Neural cell (in vitro differentiated cells): ENCODE measurements around the gene PASD1. TPM values are rescaled to one million over a fixed set of nuclear protein-coding genes. Genes with fewer than 3 reads are reported as not detected.

Experiments used
- H2AFZ ChIP-seq: fragments of 200-600, 300-800 bp; sonication (generic), shearing (Covaris generic); 2 replicates; pipeline ENCODE4 v1.6.0; 2014; ENCODE audit warnings: low read depth, mild to moderate bottlenecking, antibody characterized with exemption, low read length, moderate library complexity
- H3F3A ChIP-seq: fragments of 200-600 bp; shearing (Covaris generic); 2 replicates; pipeline ENCODE4 v1.6.1; 2016; ENCODE audit warnings: mild to moderate bottlenecking, moderate library complexity, mixed read lengths, antibody characterized with exemption, low read length; ENCODE audit not compliant: insufficient read depth, poor library complexity, severe bottlenecking
- H3K27ac ChIP-seq: fragments of 200-600, 300-800 bp; sonication (generic), shearing (Covaris generic); 2 replicates; pipeline ENCODE4 v1.5.1; 2014; ENCODE audit warnings: mild to moderate bottlenecking, low read length, moderate library complexity
- H3K27me3 ChIP-seq: fragments of 300-800, 200-600 bp; sonication (generic), shearing (Covaris generic); 2 replicates; pipeline ENCODE4 v1.6.0; 2014; ENCODE audit warnings: mild to moderate bottlenecking, low read depth, low read length, moderate library complexity; ENCODE audit not compliant: insufficient read depth
- H3K36me3 ChIP-seq: fragments of 300-800, 200-600 bp; sonication (generic), shearing (Covaris generic); 2 replicates; pipeline ENCODE4 v1.5.1; 2014; ENCODE audit warnings: mild to moderate bottlenecking, antibody characterized with exemption, low read length, moderate library complexity; ENCODE audit not compliant: insufficient read depth
- H3K4me2 ChIP-seq: fragments of 300-800, 200-600 bp; sonication (generic), shearing (Covaris generic); 2 replicates; pipeline ENCODE4 v1.6.0; 2014; ENCODE audit warnings: mild to moderate bottlenecking, low read length
- H3K4me3 ChIP-seq: fragments of 300-800, 200-600 bp; sonication (generic), shearing (Covaris generic); 2 replicates; pipeline ENCODE4 v1.5.1; 2014; ENCODE audit warnings: mild to moderate bottlenecking, low read length, moderate library complexity
- H3K79me2 ChIP-seq: fragments of 200-600 bp; shearing (Covaris generic); replicated peaks from 2 replicates; pipeline ENCODE4 v1.6.0; 2014; ENCODE audit warnings: mild to moderate bottlenecking, low read length, moderate library complexity; ENCODE audit not compliant: insufficient read depth
- H3K9ac ChIP-seq: fragments of 300-800, 200-600 bp; sonication (generic), shearing (Covaris generic); 2 replicates; pipeline ENCODE4 v1.6.1; 2016; ENCODE audit warnings: mild to moderate bottlenecking, low read length, mixed read lengths
- H3K9me2 ChIP-seq: fragments of 200-600 bp; shearing (Covaris generic); 2 replicates; pipeline ENCODE4 v1.6.1; 2016; ENCODE audit warnings: mild to moderate bottlenecking, low read length, mixed read lengths; ENCODE audit not compliant: insufficient read depth
- H3K9me3 ChIP-seq: fragments of 200-600, 300-800 bp; sonication (generic), shearing (Covaris generic); 2 replicates; pipeline ENCODE4 v1.6.1; 2016; ENCODE audit warnings: mild to moderate bottlenecking, mixed run types, low read length, moderate library complexity, mixed read lengths
- H4K20me1 ChIP-seq: fragments of 200-600 bp; shearing (Covaris generic); 2 replicates; pipeline ENCODE4 v1.6.1; 2016; ENCODE audit warnings: mild to moderate bottlenecking, mixed run types; ENCODE audit not compliant: insufficient read depth
- CTCF ChIP-seq: fragments of 450-650 bp; IDR thresholded peaks from 2 replicates; pipeline ENCODE4 v1.5.1; 2014; ENCODE audit warnings: antibody characterized with exemption, mild to moderate bottlenecking, moderate library complexity; ENCODE audit not compliant: poor library complexity, severe bottlenecking
- EP300 ChIP-seq: fragments of 450-650 bp; conservative IDR thresholded peaks from 2 replicates; pipeline ENCODE4 v1.6.1; 2014; ENCODE audit warnings: antibody characterized with exemption, mild to moderate bottlenecking, moderate library complexity; ENCODE audit not compliant: poor library complexity, severe bottlenecking
- EZH2 ChIP-seq: fragments of 200-600, 300-800 bp; shearing (Covaris generic), sonication (generic); IDR thresholded peaks from 2 replicates; pipeline ENCODE4 v1.6.1; 2014; ENCODE audit warnings: antibody characterized with exemption, low read length, borderline replicate concordance, mild to moderate bottlenecking; ENCODE audit not compliant: insufficient read depth, poor library complexity, severe bottlenecking
- MXI1 ChIP-seq: fragments of 450-650 bp; conservative IDR thresholded peaks from 2 replicates; pipeline ENCODE4 v1.6.1; 2014; ENCODE audit warnings: antibody characterized with exemption, mild to moderate bottlenecking; ENCODE audit not compliant: poor library complexity, severe bottlenecking
- POLR2AphosphoS5 ChIP-seq: IDR thresholded peaks from 2 replicates; pipeline ENCODE4 v1.6.1; 2012
- RAD21 ChIP-seq: fragments of 450-650 bp; conservative IDR thresholded peaks from 2 replicates; pipeline ENCODE4 v1.6.1; 2014; ENCODE audit warnings: antibody characterized with exemption, mild to moderate bottlenecking, moderate library complexity
- REST ChIP-seq: IDR thresholded peaks from 2 replicates; pipeline ENCODE4 v1.6.1; 2012; ENCODE audit warnings: borderline replicate concordance
- SMC3 ChIP-seq: fragments of 450-650 bp; conservative IDR thresholded peaks from 2 replicates; pipeline ENCODE4 v1.6.1; 2014; ENCODE audit warnings: antibody characterized with exemption, mild to moderate bottlenecking, moderate library complexity; ENCODE audit not compliant: poor library complexity
- TAF1 ChIP-seq: IDR thresholded peaks from 2 replicates; pipeline ENCODE4 v1.6.1; 2012; ENCODE audit warnings: low read depth
- polyA plus RNA-seq: library from polyadenylated mRNA; depleted of rRNA; stranded (reverse); fragments of >200 nt; gene quantifications from 2 replicates; pipeline ENCODE4 v1.2.3, GENCODE V29; 2014

PASD1 gene
- polyA plus RNA-seq, 1 donor from 2014 or later, result not detected

DNA sequence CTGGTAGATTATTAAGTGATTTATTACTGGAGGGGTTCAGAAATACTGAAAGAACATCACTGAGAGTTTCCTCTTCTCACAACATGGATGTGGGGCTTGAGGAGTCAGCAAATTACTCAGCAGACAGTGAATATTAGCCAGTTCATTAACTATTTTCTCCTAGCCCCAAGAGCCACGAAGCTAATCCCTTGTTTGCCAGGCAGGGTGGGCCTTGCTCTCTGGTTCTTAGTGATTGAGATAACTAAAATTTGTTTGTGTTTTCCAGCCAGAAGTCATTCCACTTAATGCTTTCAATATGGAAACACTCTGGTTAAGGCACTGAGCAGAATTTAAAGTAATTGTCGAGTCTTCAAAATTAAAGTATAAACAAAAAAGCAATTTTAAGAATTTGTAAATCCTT is 40.1 kb upstream of the PASD1 start:
- no peak overlapping the region for H3K4me2 ChIP-seq
- no peak for TF ChIP-seq TAF1
- no peak for TF ChIP-seq RAD21
- no peak for TF ChIP-seq REST
- TF ChIP-seq CTCF, result no peak
- no peak for TF ChIP-seq SMC3
- no peak for TF ChIP-seq EP300
- no peak for TF ChIP-seq EZH2
- TF ChIP-seq POLR2AphosphoS5, result no peak
- no peak for TF ChIP-seq MXI1
- no peak overlapping the region for H3K9ac ChIP-seq
- no peaks in the 10 kb centered on the region for H3K36me3 ChIP-seq
- no peaks in the 10 kb centered on the region for H4K20me1 ChIP-seq
- no peak overlapping the region for H2AFZ ChIP-seq
- H3K27me3 ChIP-seq, result no peaks in the 10 kb centered on the region
- no peaks in the 10 kb centered on the region for H3F3A ChIP-seq
- no peak overlapping the region for H3K4me3 ChIP-seq
- H3K9me3 ChIP-seq, result no peaks in the 10 kb centered on the region
- no peaks in the 10 kb centered on the region for H3K79me2 ChIP-seq
- H3K9me2 ChIP-seq, result no peaks in the 10 kb centered on the region
- no peak overlapping the region for H3K27ac ChIP-seq

GRCh38 chrX:151536571-151536970 is 26.9 kb upstream of the PASD1 start:
- Histone ChIP-seq H3K4me2 (no peak overlapping the region), H3K79me2 (no peaks in the 10 kb centered on the region), H3K9me2 (no peaks in the 10 kb centered on the region), H3K27ac (no peak overlapping the region), H3K27me3 (no peaks in the 10 kb centered on the region), H4K20me1 (no peaks in the 10 kb centered on the region), H3K9ac (no peak overlapping the region), H2AFZ (no peak overlapping the region), H3F3A (no peaks in the 10 kb centered on the region), H3K4me3 (no peak overlapping the region), H3K9me3 (no peaks in the 10 kb centered on the region), H3K36me3 (no peaks in the 10 kb centered on the region)
- TF ChIP-seq MXI1, result no peak
- no peak for TF ChIP-seq CTCF
- TF ChIP-seq EP300, result no peak
- TF ChIP-seq REST, result no peak
- no peak for TF ChIP-seq TAF1
- TF ChIP-seq EZH2, result no peak
- TF ChIP-seq SMC3, result no peak
- no peak for TF ChIP-seq RAD21
- no peak for TF ChIP-seq POLR2AphosphoS5
